LoVo (cell line): ENCODE data around the gene FTMT.
"Not testable (repeated sequence)": the region's sequence is repeated elsewhere in the genome, so short reads cannot be mapped to it uniquely, and the experiment has no call there.

Experiments used
- DNase-seq: peaks from one replicate; pipeline ENCODE4 v3.0.0-alpha.2; 2016; ENCODE audit warnings: low spot score

Gene FTMT

DNA sequence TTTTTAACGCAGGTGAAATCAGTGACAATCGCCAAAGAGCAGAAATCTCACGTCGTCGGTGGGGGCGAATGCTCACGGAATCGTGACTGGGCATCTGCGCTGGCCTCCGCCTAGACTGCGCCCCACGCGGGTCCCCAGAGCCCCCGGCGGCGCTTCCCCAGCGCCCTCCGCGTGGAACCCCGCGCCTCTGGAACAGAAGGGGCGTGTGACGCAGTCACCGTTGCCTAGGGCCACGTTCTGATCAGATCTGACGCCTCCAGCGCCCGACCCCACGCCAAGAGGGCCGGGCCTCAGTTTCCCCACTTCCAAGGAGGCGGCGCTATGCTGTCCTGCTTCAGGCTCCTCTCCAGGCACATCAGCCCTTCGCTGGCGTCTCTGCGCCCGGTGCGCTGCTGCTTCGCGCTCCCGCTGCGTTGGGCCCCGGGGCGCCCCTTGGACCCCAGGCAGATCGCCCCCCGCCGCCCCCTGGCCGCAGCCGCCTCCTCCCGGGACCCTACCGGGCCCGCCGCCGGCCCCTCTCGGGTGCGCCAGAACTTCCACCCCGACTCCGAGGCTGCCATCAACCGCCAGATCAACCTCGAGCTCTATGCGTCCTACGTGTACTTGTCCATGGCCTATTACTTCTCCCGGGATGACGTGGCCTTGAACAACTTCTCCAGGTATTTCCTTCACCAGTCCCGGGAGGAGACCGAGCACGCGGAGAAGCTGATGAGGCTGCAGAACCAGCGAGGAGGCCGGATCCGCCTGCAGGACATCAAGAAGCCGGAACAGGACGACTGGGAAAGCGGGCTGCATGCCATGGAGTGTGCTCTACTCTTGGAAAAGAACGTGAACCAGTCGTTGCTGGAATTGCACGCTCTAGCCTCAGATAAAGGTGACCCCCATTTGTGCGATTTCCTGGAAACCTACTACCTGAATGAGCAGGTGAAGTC is at the start of gene FTMT:
TSS of gene FTMT (plus strand) at position 240 of the 932 bp plus-strand sequence. CDS start at position 322, 82 bp downstream.
- DNase-seq = no peak

DNA sequence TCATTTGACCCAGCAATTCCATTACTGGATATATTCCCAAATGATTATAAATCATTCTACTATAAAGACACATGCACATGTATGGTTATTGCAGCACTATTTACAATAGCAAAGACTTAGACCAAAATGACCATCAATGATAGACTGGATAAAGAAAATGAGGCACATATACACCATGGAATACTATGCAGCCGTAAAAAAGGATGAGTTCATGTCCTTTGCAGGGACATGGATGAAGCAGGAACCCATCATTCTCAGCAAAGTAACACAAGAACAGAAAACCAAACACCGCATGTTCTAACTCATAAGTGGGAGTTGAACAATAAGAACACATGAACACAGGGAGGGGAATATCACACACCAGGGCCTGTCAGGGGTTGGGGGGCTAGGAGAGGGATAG is 46.4 kb upstream of the FTMT start:
- DNase-seq = not testable (repeated sequence)

DNA sequence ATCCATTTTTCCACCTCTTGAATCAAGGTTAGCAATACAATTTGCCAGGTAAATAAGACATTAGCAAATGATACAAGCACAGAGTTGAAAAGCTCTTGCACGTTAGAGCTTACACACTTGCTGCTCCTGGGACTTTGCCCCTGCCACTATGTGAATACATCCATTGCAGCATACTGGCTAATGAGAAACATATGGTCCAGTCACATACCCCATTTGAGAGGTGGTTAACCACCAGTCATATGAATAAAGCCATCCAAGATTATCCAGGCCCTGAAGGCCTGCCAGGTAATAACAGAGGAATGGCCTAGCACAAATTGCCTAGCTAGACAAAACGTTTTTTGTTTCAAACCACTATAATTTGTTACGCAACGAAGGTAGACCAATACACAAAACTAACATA is 45.8 kb upstream of the FTMT start:
- no peak for DNase-seq

- DNase-seq = no peak
Measured at GRCh38 chr5:121816164-121816563, 35.5 kb upstream of the FTMT start.

DNA sequence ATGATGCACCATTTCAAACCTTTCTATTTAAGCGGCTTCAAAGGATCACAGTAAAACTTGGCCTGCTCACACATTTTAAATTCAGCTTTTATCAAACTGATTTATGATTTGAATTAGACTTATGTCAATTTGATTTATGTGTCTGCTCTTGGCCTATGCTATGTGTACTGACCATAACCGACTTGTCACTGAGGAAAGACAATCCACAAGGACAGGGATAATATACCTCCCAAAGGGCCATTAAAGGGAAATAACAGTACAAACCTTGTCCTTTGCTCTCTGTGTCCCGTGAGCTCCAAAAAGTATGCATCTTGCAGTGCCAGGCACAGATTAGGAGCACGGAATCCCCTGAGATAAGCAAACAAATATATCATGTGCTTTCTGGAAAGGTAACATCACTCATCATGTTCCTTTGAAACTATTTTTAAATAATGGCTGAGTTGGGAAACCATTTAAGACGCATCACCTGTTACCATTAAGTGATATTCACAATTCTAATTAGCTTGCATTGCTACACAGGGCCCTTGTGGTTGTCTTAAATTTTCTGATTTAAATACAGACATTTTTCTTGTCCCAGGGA is 31.9 kb upstream of the FTMT start:
- DNase-seq = no peak

GRCh38 chr5:121833617-121834016 is 18.1 kb upstream of the FTMT start:
- no peak for DNase-seq

GRCh38 chr5:121834021-121834420 is 17.7 kb upstream of the FTMT start:
- DNase-seq = no peak

GRCh38 chr5:121841892-121842291 is 9.8 kb upstream of the FTMT start:
- no peak for DNase-seq

DNA sequence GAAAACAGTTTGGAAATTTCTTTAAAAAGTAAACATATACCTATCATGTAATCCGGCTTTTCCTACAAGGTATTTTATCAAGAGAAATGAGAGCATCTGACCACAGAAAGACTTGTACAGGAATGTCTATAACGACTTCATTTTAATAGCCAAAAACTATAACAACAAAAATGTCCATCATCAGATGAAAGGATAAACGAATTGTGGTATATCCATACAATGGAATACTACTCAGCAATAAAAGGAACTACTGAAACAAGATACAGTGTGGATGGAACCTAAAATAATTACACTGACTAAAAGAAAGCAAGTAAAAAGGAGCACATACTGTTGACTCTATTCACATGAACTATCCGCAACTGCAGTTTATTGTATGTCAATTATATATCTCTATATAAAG is 1.4 kb upstream of the FTMT start:
- no peak for DNase-seq

GRCh38 chr5:121853850-121854249 is 2.2 kb downstream of the FTMT start:
- DNase-seq = no peak

DNA sequence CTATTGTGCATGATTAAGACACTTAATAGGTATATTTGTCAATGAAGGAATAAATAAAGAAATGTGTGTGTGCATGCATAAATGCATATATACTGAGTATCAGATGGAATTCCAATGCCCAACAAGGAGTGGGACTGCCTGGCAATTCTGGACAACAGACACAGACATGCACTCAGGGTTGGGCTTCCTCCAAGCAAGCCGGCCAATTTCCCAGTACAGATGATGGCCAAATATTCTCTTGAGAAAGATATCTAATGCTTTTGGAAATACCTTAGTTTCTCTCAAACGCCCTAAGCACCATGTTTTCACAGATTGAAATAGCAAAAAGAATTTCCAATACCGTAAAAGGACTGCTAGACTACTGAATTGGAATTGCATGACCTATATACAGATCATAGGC is 11.1 kb downstream of the FTMT start:
- DNase-seq = no peak

GRCh38 chr5:121863753-121864285 is 12.1 kb downstream of the FTMT start:
- DNase-seq = no peak

DNA sequence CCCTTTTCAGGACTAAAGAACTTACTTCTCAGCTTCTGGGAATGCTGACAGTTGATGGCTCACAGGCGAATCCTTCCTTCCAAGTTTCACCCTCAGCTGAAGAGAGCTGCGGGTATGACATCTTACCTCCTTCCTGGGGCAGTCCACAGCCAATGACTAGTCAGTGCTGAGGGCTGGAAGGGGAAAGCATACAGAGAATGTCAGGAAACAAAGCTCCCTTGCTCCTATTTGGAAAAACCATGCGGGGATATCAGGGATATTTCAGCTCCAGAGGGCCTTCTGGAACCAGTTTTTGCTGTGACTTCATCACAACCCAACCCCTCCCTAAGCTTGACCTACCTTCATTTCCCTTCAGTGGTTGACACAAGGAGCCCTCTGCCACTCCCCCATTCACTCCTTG is 15.7 kb downstream of the FTMT start:
- DNase-seq = no peak

- DNase-seq = no peak
Measured at GRCh38 chr5:121870489-121870888, 18.8 kb downstream of the FTMT start.

GRCh38 chr5:121872856-121873255 is 21.2 kb downstream of the FTMT start:
- no peak for DNase-seq

- no peak for DNase-seq
Measured at GRCh38 chr5:121873409-121873808, 21.7 kb downstream of the FTMT start.

- DNase-seq = no peak
Measured at GRCh38 chr5:121885630-121886029, 33.9 kb downstream of the FTMT start.

DNA sequence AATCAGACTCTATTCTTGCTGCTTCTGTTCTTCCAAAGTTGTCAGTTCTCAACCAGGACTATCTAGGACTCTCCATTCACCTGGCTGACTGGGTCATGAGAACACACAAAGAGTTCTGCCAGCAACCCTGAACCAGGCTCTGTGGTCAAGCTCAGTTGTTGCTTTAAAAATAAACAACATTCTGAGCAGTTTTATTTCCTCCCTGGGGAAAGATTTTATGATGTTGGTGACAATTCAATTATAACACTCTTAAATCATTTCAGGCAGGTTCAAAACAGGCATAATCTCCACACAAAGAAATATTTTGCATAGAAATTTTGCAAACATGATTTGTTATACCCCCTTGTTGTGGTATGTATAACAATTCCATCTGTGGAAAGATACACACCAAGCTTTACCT is 36.0 kb downstream of the FTMT start:
- no peak for DNase-seq

DNA sequence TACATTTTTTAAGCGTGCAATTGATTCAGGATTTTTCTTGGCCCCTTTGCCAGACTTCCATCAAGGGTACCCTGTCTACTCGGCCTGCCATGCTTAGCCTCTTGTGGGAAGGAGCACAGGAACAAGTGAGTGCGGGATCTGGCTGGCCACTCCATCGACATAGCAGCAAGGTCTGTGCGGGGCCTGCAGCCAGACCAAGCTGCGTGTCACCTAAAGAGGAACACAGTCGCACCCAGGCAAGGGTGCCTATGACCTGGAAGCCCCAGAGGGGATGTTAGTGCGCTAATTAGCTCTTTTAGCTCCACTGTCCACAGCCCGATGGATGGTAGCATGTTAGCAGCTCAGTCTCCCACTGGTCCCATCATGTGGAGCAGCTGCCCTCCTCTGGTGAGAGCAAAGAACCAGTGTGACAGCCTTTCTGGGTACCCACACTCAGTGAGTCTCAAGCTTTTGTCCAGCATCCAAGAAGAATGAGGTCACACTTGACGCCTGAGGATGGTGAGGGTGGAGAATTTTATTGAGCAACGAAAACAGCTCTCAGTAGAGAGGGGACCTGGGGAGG is 38.7 kb downstream of the FTMT start:
- DNase-seq = no peak

DNA sequence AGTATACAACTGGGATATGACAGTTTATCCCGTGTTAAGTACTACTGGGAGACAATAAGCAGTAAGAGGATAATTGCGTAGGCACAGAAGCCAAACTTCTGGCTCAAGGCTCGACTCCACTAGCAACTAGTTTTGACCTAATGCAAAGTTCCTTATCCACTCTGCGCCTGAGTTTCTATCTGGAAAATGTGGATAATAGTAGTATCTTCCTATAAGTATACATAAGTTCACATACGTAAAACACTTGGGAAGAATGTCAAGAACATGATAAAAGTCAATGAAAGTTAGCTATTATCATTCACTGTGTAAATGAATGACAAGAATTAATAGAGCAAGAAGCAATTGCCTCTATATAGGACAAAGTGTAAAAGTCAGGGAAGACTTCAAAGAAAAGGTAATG is 45.7 kb downstream of the FTMT start:
- DNase-seq = no peak

DNA sequence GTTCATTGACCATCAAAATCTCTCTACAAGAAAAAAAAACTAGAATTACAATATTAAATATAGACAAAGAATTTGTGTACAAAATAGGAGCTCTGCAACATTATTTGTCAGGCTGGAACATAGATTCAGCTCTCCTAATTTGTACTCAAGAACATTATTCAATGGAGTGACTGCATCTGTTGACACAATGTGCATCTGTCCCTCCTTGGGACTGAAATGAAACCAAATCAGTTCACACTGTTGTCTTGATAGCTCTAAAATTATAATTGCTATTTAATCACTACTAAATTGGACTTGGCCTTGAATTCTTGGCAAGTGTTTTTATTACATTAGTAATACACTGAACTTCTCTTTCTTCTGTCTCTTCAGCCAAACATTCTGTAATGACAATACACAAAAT is 47.7 kb downstream of the FTMT start:
- no peak for DNase-seq
